ENCODE results near the gene TP53TG3B.
"Not testable (repeated sequence)": the region's sequence is repeated elsewhere in the genome, so short reads cannot be mapped to it uniquely, and the experiment has no call there.

Gene TP53TG3B, protein sequence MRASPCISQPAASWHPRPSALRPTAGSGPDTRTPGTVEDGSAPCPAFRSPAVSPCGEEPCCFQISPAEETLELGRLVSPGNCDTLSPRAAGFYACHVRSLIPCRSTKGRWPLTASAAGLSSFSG

DNA sequence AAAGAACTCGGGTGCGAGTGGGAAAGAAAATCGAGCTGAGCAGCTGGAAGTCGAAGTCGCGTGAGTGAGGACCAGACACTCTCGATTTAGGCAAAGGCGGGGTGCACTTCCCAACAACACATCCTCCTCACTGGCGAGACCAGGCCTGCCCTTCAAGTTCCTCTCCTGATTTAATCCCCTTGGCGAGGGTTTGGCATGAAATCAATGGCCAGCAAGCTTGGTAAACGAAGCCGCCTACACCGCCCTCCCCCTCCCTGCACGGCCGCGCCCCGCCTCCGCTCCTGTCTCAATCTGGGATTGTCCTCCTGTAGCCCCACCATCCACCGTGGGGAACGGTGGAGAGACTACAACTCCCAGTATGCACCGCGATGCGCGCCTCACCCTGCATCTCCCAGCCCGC lies at the start of gene TP53TG3B:
Gene TP53TG3B, plus strand, starts transcription at position 301 of the 400 bp plus-strand sequence. Its CDS starts 68 bp downstream, at position 369.
- not testable (repeated sequence) for DNase-seq

GRCh38 chr16:33336226-33337012 lies 24.2 kb upstream of the TP53TG3B start:
- DNase-seq, result not testable (repeated sequence)

DNA sequence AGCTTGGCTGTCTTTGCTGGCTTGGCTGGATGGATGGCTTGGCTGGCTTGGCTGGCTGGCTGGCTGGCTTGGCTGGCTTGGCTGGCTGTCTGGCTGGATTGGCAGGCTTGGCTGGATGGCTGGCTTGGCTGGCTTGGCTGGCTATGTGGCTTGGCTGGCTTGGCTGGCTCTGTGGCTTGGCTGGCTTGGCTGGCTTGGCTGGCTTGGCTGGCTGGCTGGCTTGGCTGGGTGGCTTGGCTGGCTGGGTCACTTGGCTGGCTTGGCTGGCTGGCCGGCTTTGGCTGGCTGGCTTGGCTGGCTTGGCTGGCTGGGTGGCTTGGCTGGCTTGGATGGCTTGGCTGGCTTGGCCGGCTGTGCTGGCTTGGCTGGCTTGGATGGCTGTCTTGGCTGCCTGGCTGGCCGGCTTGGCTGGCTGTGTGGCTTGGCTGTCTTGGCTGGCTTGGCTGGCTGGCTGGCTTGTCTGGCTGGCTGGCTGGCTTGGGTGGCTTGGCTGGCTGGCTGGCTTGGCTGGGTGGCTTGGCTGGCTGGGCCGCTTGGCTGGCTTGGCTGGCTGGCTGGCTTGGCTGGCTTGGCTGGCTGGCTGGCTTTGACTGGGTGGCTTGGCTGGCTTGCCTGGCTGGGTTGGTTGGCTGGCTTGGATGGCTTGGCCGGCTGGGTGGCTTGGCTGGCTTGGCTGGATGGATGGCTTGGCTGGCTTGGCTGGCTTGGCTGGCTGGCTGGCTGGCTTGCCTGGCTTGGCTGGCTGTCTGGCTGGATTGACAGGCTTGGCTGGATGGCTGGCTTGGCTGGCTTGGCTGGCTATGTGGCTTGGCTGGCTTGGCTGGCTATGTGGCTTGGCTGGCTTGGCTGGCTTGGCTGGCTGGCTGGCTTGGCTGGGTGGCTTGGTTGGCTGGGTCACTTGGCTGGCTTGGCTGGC lies 22.8 kb upstream of the TP53TG3B start:
- DNase-seq, result not testable (repeated sequence)

- DNase-seq, result not testable (repeated sequence)
These were observed 22.1 kb upstream of the TP53TG3B start for GRCh38 chr16:33338543-33338951.

DNA sequence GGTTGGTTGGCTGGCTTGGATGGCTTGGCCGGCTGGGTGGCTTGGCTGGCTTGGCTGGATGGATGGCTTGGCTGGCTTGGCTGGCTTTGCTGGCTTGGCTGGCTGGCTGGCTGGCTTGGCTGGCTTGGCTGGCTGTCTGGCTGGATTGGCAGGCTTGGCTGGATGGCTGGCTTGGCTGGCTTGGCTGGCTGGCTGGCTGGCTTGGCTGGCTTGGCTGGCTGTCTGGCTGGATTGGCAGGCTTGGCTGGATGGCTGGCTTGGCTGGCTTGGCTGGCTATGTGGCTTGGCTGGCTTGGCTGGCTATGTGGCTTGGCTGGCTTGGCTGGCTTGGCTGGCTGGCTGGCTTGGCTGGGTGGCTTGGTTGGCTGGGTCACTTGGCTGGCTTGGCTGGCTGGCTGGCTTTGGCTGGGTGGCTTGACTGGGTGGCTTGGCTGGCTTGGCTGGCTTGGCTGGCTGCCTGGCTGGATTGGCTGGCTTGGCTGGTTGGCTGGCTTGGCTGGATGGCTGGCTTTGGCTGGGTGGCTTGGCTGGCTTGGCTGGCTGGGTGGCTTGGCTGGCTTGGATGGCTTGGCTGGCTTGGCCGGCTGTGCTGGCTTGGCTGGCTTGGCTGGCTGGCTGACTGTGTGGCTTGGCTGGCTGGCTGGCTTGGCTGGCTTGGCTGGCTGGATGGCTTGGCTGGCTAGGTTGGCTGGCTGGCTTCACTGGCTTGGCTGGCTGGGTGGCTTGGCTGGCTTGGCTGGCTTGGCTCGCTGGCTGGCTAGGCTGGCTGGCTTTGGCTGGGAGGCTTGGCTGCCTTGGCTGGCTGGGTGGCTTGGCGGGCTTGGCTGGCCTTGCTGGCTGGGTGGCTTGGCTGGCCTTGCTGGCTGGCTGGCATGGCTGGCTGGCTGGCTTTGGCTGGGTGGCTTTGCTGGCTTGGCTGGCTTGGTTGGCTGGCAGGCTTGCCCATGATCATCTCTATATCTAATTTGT lies 21.3 kb upstream of the TP53TG3B start:
- DNase-seq, result not testable (repeated sequence)

Data from CD4-positive, alpha-beta T cell treated with Interleukin-10 for 1 hour (primary cell).